SJSA1 (cell line): ENCODE results near the gene SLC14A1. TPM values are rescaled to one million over a fixed set of nuclear protein-coding genes. Genes with fewer than 3 reads are reported as not detected.
A peak's percentile ranks its signal among the peaks of the same experiment; 100 is the strongest.

Source experiments
- DNase-seq, 2 experiments: peaks; one replicate each; pipeline ENCODE4 v3.0.0-alpha.2; 2015 to 2020; ENCODE audit warnings: low spot score in 2 of 2, low read depth in 1 of 2
- H3K27ac ChIP-seq: fragments of 250-450 bp; sonication (Bioruptor Pico); 2 replicates; pipeline ENCODE4 v1.5.1; 2020; ENCODE audit warnings: mild to moderate bottlenecking, moderate library complexity
- H3K27me3 ChIP-seq: fragments of 250-450 bp; sonication (Bioruptor Pico); replicated peaks from 2 replicates; pipeline ENCODE4 v1.5.1; 2020; ENCODE audit warnings: mild to moderate bottlenecking, moderate library complexity
- H3K36me3 ChIP-seq: fragments of 250-450 bp; sonication (Bioruptor Pico); 2 replicates; pipeline ENCODE4 v1.5.1; 2020; ENCODE audit warnings: mild to moderate bottlenecking
- H3K4me1 ChIP-seq: fragments of 250-450 bp; sonication (Bioruptor Pico); replicated peaks from 2 replicates; pipeline ENCODE4 v1.6.1; 2021; ENCODE audit warnings: mild to moderate bottlenecking
- H3K4me3 ChIP-seq: fragments of 250-450 bp; sonication (Bioruptor Pico); 2 replicates; pipeline ENCODE4 v1.5.1; 2020; ENCODE audit warnings: mild to moderate bottlenecking
- H3K9me3 ChIP-seq: fragments of 250-450 bp; sonication (Bioruptor Pico); replicated peaks from 2 replicates; pipeline ENCODE4 v1.5.1; 2020; ENCODE audit warnings: mild to moderate bottlenecking
- total RNA-seq: library from RNA; depleted of rRNA; stranded (reverse); fragments of >200 nt; shearing (Covaris generic); gene quantifications from 2 replicates; pipeline ENCODE4 v1.2.3, GENCODE V29; 2014

SLC14A1 gene
- total RNA-seq, 1 experiment from 2014 or later = 7.8 TPM

DNA sequence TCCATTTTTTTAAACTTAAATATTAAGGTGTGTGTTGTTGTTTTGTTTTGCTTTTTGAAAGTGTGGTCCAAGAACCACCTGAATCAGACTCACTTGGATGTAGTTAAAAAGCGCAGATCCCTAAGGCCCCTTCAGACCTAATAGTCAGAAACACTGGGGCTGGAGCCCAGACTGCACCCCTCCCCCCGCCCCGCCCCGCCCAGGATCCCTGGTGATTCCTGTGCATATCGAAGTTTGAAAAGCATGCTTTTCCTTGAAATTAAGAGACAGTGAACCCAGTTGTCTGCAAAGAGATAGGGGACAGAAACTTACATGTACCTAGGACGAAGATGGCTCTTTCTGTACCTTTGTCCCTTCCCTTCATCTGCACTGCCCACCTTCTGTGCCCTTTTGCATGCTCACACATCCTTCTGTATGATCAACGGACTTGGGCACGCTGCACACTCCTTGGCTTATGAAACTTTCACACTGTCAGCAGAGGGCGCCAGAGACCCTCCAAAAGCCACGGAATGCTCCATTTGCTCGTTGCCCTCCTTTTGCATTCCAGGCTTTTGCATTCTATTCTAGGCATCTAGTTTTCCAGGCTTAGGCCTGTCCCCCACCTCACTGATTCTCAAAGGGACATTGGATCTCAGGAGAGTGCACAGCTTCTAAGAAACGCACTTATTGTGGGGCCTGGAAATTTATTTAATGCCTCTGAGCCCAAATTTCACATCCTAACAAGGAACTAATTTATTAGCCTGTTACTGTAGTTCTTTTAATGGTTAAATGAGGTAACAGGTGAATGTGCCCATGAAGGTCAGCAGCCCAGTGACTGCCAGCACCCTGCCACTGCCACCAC, 32.8 kb upstream of the SLC14A1 start:
- H3K27me3 ChIP-seq = no peaks in the 10 kb centered on the region
- DNase-seq = peak; percentile 62 to 74
- H3K4me1 ChIP-seq = no peaks in the 10 kb centered on the region
- no peaks in the 10 kb centered on the region; the same call in 1 of the 2 replicates for H3K9me3 ChIP-seq
- no peaks in the 10 kb centered on the region for H3K36me3 ChIP-seq
- H3K27ac ChIP-seq = no peak overlapping the region
- H3K4me3 ChIP-seq = no peak overlapping the region

DNA sequence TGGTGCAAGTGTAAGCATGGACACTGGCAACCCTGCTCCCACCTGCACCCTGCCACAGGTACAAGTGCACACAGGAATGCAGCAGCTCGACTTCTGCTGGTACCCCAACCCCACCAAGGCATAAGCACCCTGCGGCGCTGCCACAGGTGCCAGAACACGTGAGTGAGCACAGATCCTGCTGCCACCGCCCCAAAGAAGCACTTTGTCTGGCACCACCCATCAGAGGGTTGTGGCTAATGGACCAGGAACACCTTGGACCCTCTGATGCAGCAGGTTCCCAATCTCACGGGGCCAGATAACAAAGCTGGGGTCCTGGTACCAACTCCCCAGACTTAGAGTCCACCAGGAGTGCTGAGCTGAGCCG, 32.2 kb upstream of the SLC14A1 start:
- H3K27me3 ChIP-seq = no peaks in the 10 kb centered on the region
- no peaks in the 10 kb centered on the region for H3K36me3 ChIP-seq
- H3K9me3 ChIP-seq = no peaks in the 10 kb centered on the region; the same call in 1 of the 2 replicates
- no peak for DNase-seq
- no peaks in the 10 kb centered on the region for H3K4me1 ChIP-seq
- H3K27ac ChIP-seq = no peak overlapping the region
- no peak overlapping the region for H3K4me3 ChIP-seq

DNA sequence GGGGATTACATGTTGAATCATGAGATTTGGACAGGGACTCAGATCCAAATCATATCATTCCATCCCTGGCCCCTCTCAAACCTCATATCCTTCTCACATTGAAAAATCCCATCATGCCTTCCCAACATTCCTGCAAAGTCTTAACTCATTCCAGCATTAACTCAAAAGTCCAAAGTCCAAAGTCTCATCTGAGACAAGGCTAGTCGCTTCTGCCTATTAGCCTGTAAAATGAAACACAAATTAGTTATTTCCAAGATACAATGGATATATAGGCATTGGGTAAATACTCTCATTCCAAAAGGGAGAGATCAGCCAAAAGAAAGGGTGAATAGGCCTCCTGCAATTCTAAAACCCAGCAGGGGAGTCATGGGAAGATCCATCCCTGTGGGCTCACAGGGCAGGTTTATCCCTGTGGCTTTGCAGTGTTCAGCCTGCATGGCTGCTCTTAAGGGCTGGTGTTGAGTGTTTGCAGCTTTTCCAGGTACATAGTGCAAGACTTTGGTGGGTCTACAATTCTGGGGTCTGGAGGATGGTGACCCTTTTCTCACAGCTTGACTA, 21.2 kb upstream of the SLC14A1 start:
- Histone ChIP-seq H3K27me3 (no peaks in the 10 kb centered on the region), H3K4me3 (no peak overlapping the region), H3K27ac (no peak overlapping the region), H3K36me3 (no peaks in the 10 kb centered on the region), H3K9me3 (peaks cover 11% of the 10 kb centered on the region; the same call in 1 of the 2 replicates), H3K4me1 (no peaks in the 10 kb centered on the region)
- DNase-seq = no peak

DNA sequence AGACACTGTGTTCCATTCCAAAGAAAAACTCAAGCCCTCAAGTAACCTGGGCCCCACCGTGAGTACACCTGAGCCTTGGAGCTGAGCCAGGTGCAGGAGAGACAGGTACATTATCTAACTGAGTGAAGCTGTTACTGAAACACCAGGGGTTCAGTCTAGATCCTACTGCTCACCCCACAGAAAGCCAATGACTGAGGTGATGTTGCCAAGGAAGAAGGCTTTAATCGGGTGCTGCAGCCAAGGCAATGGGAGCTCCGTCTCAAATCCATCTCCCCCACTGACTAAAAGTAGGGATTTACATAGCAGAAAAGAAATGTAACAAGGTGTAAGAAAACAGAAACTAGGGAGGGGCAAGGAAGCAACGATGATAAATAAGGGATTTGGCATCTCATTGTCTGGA, 15.2 kb upstream of the SLC14A1 start:
- H3K9me3 ChIP-seq = peaks cover 14% of the 10 kb centered on the region
- H3K4me1 ChIP-seq = no peaks in the 10 kb centered on the region; the same call in 1 of the 2 replicates
- H3K27ac ChIP-seq = no peak overlapping the region
- H3K36me3 ChIP-seq = no peaks in the 10 kb centered on the region
- no peaks in the 10 kb centered on the region for H3K27me3 ChIP-seq
- no peak for DNase-seq
- H3K4me3 ChIP-seq = no peak overlapping the region

DNA sequence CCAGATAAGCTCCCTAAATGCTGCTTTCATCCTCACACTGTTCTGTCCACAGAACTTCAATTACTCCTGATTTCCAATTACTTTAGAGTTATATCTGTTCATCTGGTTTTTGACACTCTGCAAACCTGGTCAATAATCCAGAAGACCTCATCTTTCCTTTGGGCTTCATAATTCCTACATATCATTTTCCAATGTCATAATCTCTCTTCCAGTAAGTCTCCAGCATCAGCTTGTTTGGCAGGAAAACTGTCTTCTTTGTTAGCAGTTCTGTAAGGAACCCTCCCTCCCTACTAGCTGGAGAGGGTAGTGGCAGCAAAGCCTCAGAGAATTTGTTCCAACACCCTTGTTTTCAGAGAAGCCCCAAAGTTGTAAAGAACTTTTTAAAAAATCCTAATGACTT, 11.9 kb upstream of the SLC14A1 start:
- Histone ChIP-seq H3K27ac (no peak overlapping the region), H3K4me3 (no peak overlapping the region), H3K9me3 (peaks cover 10% of the 10 kb centered on the region), H3K4me1 (peaks cover 13% of the 10 kb centered on the region), H3K36me3 (no peaks in the 10 kb centered on the region), H3K27me3 (no peaks in the 10 kb centered on the region)
- DNase-seq = no peak

DNA sequence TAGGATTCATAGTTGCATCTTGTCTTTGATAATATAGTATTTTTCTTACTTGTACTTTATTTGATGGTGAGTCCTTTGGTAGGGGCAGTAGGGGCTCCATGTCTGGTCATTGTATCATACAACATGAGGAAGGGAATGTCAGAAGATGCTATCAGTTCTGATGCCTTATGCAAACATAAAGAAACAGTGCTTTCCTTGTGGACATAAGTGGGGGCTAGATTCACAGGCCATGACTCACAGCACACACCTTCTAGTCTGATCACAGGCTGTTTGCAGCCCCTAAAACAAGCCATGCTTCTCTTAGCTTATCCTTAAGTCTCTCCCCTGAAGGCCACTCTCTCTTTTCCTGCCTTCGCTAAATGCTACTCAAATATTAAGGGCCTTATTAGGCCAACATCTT, 10.7 kb upstream of the SLC14A1 start:
- no peak for DNase-seq
- peaks cover 13% of the 10 kb centered on the region for H3K4me1 ChIP-seq
- H3K27ac ChIP-seq = no peak overlapping the region
- no peak overlapping the region for H3K4me3 ChIP-seq
- H3K27me3 ChIP-seq = no peaks in the 10 kb centered on the region
- no peaks in the 10 kb centered on the region for H3K36me3 ChIP-seq
- H3K9me3 ChIP-seq = peaks cover 6% of the 10 kb centered on the region

DNA sequence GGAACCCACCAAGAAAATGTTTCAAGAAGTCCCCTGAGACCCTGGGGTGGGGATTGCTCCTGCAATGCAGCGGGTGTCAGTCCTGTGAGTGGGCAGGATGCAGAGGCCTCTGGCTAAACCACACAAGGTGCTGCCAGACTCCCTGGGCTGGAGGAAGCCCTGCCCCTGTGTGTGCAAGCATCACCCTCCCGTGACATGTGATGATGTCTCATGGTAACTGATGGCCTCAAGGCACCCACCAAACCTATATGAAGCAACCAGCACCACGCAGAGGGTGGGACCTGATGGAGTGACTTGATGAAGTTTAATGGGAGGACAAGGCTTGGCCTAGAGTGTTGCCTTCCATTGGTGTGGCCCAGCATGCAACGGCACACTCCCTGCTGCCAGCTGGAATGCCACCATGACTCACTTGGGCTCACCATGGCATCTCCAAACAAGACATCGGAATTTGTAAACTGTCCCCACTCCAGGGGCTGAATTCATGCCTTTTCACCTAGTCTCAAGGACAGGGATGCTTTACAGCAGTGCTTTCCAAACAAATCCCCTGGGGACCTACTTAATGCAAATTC, 8.7 kb upstream of the SLC14A1 start:
- H3K9me3 ChIP-seq = no peaks in the 10 kb centered on the region
- H3K4me1 ChIP-seq = peaks cover 13% of the 10 kb centered on the region
- H3K4me3 ChIP-seq = no peak overlapping the region
- H3K36me3 ChIP-seq = no peaks in the 10 kb centered on the region
- H3K27ac ChIP-seq = no peak overlapping the region
- no peaks in the 10 kb centered on the region for H3K27me3 ChIP-seq
- peak in 1 of 2 experiments; percentile 58 for DNase-seq

DNA sequence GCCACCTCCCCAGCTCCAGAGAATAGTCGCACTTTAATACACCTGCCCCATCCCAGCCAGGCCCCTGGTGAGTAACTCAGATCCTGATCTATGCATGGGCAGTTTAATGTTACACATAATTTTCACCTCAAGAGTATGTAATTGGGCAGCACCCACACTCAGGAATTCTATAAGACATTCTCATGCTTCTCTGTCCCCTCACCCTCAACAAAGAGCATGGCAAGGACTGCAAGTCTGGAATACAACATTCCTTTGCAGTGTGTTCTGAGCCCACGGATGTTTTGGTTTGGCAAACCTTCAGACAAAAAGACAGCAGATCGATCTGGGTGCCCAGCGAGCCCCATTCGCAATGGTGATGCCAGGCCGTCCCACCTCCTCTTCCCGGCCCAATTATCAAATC, 4.9 kb upstream of the SLC14A1 start:
- H3K4me1 ChIP-seq = peaks cover 13% of the 10 kb centered on the region

DNA sequence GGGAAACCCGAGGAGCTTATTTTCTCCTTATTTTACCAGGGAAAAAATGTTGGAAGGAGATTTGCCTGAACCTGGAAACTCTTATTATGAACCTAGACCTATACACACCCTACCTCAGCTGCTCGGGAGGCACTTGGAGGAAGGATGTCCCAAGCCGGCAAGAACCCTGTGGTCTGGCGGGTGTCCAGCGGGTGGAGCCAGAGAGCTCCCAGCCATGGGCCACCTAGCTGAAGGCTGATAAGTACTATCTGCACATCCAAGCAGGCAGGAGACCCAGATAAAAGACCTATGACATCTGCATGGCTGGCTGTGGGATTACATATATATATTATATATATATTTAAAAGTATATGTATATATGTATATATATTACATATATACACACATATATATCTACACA, 1.1 kb upstream of the SLC14A1 start:
- Histone ChIP-seq H3K4me1 (peaks cover 25% of the 10 kb centered on the region), H3K36me3 (no peaks in the 10 kb centered on the region), H3K27me3 (no peaks in the 10 kb centered on the region), H3K27ac (no peak overlapping the region), H3K9me3 (0 out of 2 replicates have a peak, but pooled peaks cover 3% of the 10 kb centered on the region), H3K4me3 (no peak overlapping the region)
- DNase-seq = peak; percentile 54 to 83

More for the DNA sequence above, 4.9 kb upstream of the SLC14A1 start:
- Histone ChIP-seq H3K27me3 (no peaks in the 10 kb centered on the region), H3K36me3 (no peaks in the 10 kb centered on the region), H3K9me3 (no peaks in the 10 kb centered on the region), H3K4me3 (no peak overlapping the region), H3K27ac (no peak overlapping the region)
- no peak for DNase-seq

DNA sequence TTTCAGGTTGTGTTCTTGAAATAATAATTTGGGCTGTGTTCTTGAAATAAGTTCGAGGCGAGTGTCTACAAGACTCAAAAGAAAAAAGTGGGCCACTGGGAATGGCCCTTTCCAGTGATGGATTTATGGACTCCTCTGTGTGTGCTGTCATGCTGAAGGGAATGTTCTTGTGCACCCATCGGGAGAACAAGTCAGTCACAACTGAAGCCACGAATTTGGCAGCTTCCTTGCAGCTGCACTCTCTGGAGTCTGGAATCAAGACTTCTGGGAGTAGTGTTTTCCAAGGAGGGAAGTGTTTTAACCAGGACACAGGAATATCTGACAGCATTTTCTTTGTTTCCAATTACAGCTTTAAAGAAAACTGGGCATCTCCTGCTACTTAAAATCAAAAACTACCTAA, 620 bp downstream of the SLC14A1 start:
- Histone ChIP-seq H3K9me3 (0 out of 2 replicates have a peak, but pooled peaks cover 3% of the 10 kb centered on the region), H3K27ac (no peak overlapping the region), H3K36me3 (no peaks in the 10 kb centered on the region), H3K4me1 (peaks cover 40% of the 10 kb centered on the region), H3K4me3 (no peak overlapping the region), H3K27me3 (no peaks in the 10 kb centered on the region)
- no peak for DNase-seq

DNA sequence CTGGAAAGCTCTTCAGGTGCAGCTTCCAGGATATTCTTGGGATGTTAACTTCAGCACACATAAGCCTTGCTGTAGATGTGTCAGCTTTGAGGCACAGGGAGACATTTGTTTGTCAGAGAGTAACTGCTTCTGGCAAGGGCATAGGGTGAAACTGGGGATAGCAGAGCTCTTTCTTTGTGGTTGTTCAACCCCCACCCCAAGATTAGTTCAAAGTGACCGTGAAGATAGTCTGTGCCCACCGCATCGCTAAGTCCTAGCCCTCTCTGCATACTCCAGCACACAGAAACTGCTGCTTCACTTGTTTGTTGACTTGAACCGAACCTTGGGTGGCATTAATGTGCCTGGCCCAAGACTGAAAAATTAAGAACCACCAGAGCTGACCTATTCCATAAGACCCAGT, 1.4 kb downstream of the SLC14A1 start:
- DNase-seq = no peak
- no peaks in the 10 kb centered on the region for H3K36me3 ChIP-seq
- H3K27me3 ChIP-seq = no peaks in the 10 kb centered on the region
- no peak overlapping the region for H3K4me3 ChIP-seq
- H3K4me1 ChIP-seq = peaks cover 47% of the 10 kb centered on the region
- no peak overlapping the region for H3K27ac ChIP-seq
- 0 out of 2 replicates have a peak, but pooled peaks cover 3% of the 10 kb centered on the region for H3K9me3 ChIP-seq

DNA sequence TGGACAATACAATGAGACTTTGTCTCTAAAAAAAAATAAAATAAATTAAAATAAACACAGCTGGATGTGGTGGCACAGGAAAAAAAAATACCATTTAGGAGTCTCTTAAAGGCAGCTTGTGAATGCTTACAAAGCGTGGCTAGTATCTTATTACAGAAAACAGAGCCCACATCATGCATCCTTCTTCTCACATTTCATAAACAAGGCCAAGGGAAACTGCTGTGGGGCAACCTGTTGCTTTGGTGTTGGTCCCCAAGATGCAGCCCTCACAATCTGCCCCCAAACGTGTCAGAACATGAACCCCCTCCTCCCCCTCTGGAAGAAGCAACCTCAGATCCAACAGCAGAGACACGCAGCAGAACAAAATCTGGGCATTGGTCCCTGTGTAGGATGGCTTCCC, 2.6 kb downstream of the SLC14A1 start:
- H3K4me1 ChIP-seq = peaks cover 59% of the 10 kb centered on the region
- H3K4me3 ChIP-seq = no peak overlapping the region
- H3K27ac ChIP-seq = peak overlapping the region; percentile 56
- no peaks in the 10 kb centered on the region for H3K36me3 ChIP-seq
- 0 out of 2 replicates have a peak, but pooled peaks cover 3% of the 10 kb centered on the region for H3K9me3 ChIP-seq
- DNase-seq = peak in 1 of 2 experiments; percentile 46
- H3K27me3 ChIP-seq = no peaks in the 10 kb centered on the region

DNA sequence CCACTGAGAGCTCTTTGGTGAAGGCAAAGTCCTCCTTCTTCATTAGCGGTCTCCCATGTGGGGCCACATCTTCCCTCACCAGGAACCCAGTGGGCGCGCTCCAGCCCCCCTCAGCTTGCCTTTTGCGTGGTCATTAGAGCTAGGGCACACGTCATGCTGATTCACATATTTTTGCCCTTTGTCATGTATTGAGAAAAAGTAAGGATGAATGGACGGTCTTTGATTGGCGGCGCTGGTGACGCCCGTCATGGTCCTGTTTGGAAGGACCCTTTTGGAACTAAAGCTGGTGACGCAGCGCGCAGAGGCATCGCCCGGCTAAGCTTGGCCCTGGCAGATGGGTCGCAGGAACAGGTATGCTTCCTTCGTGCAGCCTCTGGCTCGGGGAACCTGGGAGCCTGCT, 3.1 kb downstream of the SLC14A1 start:
- H3K9me3 ChIP-seq = 0 out of 2 replicates have a peak, but pooled peaks cover 3% of the 10 kb centered on the region
- no peaks in the 10 kb centered on the region for H3K27me3 ChIP-seq
- H3K4me1 ChIP-seq = peaks cover 64% of the 10 kb centered on the region
- H3K4me3 ChIP-seq = peak overlapping the region; percentile 13; the same call in 1 of the 2 replicates
- peak; percentile 57 to 60 for DNase-seq
- no peaks in the 10 kb centered on the region for H3K36me3 ChIP-seq
- peak overlapping the region; percentile 56 for H3K27ac ChIP-seq
